GOT3 (cell line): ENCODE measurements around the gene PTGES.
"Not testable (repeated sequence)": the region's sequence is repeated elsewhere in the genome, so short reads cannot be mapped to it uniquely, and the experiment has no call there.

Source experiments
- DNase-seq: peaks from one replicate; lab custom pipeline; 2025; ENCODE audit warnings: mixed read lengths; lab: John Stamatoyannopoulos, UW

PTGES gene, protein sequence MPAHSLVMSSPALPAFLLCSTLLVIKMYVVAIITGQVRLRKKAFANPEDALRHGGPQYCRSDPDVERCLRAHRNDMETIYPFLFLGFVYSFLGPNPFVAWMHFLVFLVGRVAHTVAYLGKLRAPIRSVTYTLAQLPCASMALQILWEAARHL

DNA sequence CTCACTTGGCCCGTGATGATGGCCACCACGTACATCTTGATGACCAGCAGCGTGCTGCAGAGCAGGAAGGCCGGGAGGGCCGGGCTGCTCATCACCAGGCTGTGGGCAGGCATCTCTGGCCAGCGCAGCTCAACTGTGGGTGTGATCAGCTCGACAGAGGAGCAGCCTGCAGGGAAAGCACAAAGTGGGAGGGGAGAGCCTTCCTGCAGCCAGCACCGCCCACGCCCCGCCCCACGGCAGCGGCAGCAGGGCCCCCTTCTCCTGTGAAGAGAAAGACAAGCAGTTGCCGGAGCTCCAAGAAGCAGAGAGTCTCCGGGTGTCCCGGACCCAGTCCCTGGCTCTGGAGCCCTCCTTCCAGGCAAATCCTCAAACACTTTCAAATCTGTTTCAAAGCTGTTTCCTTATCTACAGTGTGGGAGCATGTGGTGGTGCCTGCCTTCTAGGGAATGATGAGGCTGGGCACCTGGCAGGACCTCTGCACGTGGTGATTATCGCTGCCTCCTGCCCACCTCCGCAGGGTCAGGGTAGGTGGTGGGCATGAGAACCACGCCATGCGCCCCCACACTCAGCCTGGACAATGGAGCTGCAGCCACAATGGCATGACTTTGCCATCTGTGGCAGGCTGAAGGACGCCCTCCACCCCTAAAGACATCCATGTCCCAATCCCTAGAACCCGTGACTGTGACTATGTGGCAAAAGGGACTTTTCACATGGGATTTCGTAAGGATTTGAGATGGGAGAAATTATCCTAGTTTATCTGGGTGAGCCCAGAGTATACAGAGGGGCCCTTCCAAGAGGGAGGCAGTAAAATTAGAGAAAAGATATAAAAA lies at the start of gene PTGES:
Gene PTGES, minus strand, starts transcription at position 143 of the 830 bp plus-strand sequence. Its CDS starts 30 bp downstream, at position 113.
- no peak for DNase-seq

GRCh38 chr9:129801504-129801903 lies 48.7 kb upstream of the PTGES start:
- DNase-seq: no peak

DNA sequence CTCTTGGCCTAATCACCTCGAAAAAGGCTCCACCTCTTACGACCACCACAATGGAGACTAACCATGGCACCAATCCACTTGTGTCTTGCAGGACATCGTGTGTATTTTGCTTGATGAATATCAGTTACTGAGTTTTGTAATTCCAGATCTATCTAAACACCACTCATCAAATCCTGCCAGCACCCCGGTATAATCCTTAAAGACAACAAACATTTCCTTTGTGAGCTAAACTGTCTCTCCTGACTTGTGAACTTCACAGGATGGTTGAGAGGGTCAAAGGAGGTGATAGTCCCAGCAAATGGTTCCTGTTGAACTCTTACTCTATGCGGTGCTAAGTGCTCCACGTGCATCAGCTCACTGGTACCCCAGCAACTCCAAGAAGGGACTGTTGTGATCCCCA lies 46.1 kb upstream of the PTGES start:
- DNase-seq: no peak

GRCh38 chr9:129796029-129796428 lies 43.2 kb upstream of the PTGES start:
- DNase-seq: not testable (repeated sequence)

DNA sequence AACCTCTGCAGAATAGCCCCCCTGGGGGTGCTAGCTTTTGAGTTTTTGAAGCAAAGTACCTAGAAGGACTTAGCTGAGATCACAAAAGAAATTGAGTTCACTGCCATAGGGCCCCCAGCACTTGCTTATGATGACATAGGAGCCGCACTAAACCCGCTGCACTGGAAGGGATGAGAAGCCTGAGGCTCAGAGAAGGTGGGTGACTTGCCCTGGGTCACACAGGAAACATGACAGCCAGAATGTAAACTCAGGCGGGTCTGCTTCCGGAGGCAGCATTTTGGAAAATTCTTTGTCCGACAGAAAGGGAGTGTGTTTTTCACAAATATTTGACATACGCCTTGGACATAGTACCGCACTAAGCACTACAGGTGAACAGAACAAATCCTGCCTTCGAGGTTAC lies 41.7 kb upstream of the PTGES start:
- DNase-seq: no peak

DNA sequence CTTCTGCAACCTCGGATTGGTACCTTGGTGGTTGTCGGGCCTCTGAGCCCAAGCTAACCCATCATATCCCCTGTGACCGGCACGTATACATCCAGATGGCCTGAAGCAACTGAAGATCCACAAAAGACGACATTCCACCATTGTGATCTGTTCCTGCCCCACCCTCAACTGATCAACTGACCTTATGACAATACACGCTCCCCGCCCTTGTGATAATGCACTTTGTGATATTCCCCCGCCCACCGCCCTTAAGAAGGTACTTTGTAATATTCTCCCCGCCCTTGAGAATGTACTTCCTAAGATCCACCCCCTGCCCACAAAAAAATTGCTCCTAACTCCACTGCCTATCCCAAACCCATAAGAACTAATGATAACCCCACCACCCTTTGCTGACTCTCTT lies 33.6 kb upstream of the PTGES start:
- DNase-seq: no peak

GRCh38 chr9:129785866-129786265 lies 33.0 kb upstream of the PTGES start:
- no peak for DNase-seq

DNA sequence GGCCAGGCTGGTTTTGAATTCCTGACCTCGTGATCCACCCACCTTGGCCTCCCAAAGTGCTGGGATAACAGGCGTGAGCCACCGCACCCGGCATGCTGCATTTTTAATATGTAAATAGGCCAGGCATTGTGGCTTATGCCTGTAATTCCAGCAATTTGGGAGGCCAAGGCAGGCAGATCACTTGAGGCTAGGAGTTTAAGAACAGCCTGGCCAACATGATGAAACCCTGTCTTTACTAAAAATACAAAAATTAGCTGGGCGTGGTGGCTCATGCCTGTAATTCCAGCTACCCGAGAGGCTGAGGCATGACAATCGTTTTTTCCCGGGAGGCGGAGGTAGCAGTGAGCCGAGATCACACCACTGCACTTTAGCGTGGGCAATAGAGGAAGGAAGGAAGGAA lies 32.1 kb upstream of the PTGES start:
- DNase-seq: not testable (repeated sequence)

DNA sequence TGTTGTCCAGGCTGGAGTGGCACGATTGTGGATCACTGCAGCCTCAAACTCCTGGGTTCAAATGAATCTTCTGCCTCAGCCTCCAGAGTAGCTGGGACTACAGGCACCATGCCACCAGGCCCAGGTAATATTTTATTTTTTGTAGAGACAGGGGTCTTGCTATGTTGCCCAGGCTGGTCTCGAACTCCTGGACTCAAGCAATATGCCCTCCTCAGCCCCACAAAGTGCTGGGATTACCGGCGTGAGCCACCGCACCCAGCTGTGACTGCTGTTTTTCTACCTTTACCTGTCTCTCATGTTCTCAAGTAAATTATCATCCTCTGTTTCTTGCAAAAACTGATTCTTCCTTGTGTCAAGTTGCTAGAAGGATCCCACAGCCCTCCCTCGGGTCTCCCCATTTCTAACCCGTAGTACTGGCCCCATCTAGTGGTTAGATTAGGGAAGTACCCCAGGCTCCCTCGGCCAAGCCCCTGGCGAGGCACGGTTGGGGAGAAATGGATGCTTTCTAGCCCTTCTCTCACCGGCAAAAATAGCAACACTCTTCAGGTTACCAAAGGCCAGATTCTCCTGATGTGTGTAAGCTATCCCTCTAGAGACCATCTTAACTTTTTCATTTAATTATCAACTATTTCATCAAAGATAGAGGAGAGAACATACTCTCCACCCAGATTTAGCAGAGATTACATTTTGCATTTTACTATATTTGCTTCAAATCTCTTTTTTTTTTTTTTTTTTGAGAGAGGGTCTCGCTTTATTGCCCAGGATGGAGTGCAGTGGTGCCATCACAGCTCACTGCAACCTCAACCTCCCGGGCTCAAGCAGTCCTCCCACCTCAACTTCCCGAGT lies 30.9 kb upstream of the PTGES start:
- DNase-seq: no peak

- no peak for DNase-seq
Observed at GRCh38 chr9:129781981-129782380, 29.1 kb upstream of the PTGES start.

GRCh38 chr9:129781131-129781530 lies 28.3 kb upstream of the PTGES start:
- no peak for DNase-seq

GRCh38 chr9:129779560-129780190 lies 26.8 kb upstream of the PTGES start:
- no peak for DNase-seq

DNA sequence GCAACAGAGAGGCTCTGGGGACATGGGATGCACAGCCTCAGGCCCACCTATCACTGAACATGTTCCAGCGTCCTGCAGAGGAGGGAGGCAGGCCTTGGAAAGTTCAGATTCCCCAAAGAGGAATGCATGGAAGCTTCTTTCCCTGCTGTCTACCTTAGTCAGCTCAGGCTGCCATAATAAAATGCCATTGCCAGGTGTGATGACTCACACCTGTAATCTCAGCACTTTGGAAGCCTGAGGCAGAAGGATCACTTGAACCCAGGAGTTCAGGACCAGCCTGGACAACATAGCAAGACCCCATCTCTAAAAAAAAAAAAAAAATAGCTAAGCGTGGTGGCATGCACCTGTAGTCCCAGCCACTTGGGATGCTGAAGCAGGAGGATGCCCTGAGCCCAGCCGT lies 25.6 kb upstream of the PTGES start:
- DNase-seq: no peak

DNA sequence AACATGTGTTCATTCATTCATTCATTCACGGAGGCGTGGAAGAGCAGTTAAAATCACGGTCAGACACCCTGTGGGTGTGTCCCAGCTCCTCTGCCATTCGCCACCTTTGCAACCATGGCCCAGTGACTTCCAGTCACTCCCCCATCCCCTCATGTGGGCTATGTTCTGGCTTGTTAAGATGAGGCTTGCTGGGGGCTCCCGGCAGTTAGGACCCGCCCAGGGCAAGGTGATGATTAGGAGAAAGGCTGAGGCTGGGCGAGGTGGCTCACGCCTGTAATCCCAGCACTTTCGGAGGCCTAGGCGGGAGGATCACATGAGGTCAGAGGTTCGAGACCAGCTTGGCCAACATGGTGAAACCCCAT lies 24.9 kb upstream of the PTGES start:
- DNase-seq: no peak

DNA sequence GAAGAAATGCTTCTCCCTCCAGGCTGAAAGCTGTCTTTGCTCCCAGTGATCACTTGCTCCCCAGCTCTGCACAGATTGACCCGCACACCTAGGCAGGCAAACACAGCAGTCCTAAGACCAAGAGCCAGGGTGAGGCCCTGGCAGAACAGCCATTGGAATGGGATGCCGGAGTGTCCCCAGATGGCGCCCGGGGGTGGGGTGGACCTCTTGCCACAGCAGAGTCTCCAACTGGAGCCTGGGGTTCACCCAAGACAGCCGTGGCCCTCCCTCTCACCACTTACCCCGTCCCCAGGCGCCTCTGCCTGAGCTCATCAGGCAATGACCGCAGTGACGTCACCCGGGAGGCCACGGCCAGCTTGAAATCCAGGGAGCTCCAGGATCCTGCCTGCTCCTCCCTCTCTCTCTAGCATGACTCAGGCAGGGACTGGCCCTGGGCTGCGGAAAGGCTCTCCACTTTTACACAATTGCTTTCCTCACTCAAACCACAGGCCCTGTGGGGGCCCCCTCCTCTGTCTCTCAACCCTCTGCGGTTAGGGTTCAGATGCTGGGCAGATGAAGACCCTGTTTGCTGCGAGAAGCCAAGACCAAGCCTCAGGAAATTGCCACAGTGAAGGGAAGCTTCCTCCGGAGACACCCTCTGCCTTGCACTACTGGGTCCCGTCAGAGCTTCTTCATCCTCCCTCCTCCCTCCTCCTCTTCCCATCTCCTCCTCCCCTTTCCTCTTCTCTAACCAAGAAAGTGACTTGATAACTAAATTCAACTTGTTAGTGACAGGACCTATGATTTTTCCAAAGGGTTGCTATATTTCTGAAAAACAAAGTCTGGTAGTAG lies 24.3 kb upstream of the PTGES start:
- DNase-seq: peak; percentile 68

DNA sequence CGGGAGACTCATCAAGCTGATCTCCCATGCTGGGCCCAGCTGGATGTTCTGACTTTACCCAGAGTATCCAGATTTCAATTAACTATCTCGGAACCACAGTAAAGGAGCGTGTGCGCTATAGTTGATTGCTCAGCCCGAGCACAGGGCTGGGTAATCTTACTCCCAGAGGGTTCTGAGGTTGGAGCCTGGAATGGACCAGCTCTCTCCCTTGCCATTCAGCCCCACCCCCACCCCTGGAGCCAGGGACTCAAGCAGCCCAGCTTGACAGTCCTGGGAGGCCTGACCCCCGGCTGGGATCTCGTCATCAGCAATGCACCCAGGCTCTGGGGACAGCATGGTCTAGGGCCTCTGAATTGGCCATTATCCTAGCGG lies 23.7 kb upstream of the PTGES start:
- DNase-seq: no peak

DNA sequence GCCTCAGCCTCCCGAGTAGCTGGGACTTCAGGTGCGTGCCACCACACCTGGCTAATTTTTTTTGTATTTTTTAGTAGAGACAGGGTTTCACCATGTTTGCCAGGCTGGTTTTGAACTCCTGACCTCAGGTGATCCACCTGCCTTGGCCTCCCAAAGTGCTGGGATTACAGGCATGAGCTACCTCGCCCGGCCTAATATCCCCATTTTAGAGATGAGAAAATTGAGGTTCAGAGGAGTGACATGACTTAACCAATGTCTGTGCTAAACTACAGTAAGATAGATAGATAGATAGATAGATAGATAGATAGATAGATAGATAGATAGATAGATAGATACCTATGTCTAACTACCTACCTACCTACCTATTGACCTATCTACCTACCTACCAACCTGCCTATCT lies 23.3 kb upstream of the PTGES start:
- DNase-seq: not testable (repeated sequence)

- DNase-seq: no peak
Observed at GRCh38 chr9:129775448-129775798, 22.6 kb upstream of the PTGES start.

- DNase-seq: no peak
Observed at GRCh38 chr9:129774791-129775447, 22.1 kb upstream of the PTGES start.

DNA sequence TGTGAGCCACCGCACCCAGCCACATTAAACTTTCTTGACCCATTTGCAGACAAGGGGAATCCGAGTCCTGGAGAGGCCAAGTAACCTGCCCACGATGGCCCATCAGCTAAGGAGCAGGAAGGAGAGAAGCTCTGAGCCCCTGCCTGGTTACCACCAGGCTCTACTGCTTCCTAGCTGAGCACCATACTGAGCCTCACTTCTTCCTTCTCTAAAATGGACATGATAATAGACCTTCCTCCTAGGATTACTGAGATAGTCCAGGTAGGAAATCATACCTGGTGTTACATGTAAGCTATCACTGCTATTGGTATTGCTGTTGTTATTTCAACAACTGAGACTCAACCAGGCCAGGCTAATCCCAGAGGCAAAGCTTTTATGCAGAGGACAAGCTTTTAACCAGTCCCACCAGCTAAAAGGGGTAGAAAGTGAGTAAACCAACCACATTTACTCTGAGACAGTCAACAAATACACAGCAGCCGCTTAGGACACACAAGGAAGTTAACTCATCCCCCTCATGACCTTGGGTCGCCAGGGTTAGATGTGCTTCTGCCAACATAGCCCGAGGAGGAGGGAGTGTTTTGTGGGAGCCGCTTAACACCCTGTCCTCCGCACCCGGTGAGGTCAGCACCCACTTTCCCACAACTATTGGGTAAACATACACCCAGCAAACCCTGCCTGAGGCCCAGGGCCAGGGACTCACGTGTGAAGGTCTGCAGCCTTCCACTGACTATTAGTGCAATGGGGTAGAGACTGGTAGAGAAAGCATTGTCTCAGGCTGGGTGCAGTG lies 20.6 kb upstream of the PTGES start:
- DNase-seq: no peak
